Esophagus muscularis mucosa (tissue), 4 donors: ENCODE data around the gene SYCP2.

Source experiments
- CTCF ChIP-seq, 3 experiments: fragments of 200-600 bp in 2 of 3; fragments of 450-650 bp in 1 of 3; sonication (generic) in 2 of 3; IDR thresholded peaks; one replicate each; pipeline ENCODE4 v1.5.1; 2017 to 2019; ENCODE audit warnings: antibody characterized with exemption in 3 of 3, mild to moderate bottlenecking in 2 of 3, moderate library complexity in 1 of 3
- EP300 ChIP-seq: sonication (generic); formaldehyde crosslinking; IDR thresholded peaks from one replicate; pipeline ENCODE4 v1.6.1; 2017; ENCODE audit warnings: antibody characterized with exemption
- POLR2A ChIP-seq: fragments of 450-650 bp; IDR thresholded peaks from one replicate; pipeline ENCODE4 v1.6.1; 2017; ENCODE audit warnings: antibody characterized with exemption, moderate library complexity, mild to moderate bottlenecking, low read depth
- POLR2AphosphoS5 ChIP-seq, 2 donors: sonication (generic); formaldehyde crosslinking; IDR thresholded peaks; one replicate each; pipeline ENCODE4 v1.6.1; 2017; ENCODE audit warnings: antibody characterized with exemption in 2 of 2

GRCh38 chr20:59958123-59958522 lies 24.7 kb upstream of the SYCP2 start, which contains the start of gene CDH26:
- TF ChIP-seq CTCF (IDR thresholded peaks at IDR 0.05) = no peak
- no peak for TF ChIP-seq POLR2A
- no peak for TF ChIP-seq POLR2AphosphoS5 (IDR thresholded peaks at IDR 0.05)
- no peak for TF ChIP-seq EP300
